OCI-LY1 (cell line): ENCODE results near the gene STAM.

Source experiments
- H2AFZ ChIP-seq: fragments of 200-600 bp; sonication (generic), shearing (Covaris generic); 2 replicates; pipeline ENCODE4 v1.6.0; 2014; ENCODE audit warnings: antibody characterized with exemption, mild to moderate bottlenecking, low read length
- H3F3A ChIP-seq: fragments of 200-600 bp; sonication (generic), shearing (Covaris generic); 2 replicates; pipeline ENCODE4 v1.6.0; 2014; ENCODE audit warnings: mild to moderate bottlenecking, antibody characterized with exemption, low read length, moderate library complexity; ENCODE audit not compliant: insufficient read depth
- H3K27ac ChIP-seq: fragments of 200-600 bp; sonication (generic); 2 replicates; pipeline ENCODE4 v1.5.1; 2014; ENCODE audit warnings: low read length, mixed run types, mild to moderate bottlenecking, low read depth; ENCODE audit not compliant: poor library complexity, severe bottlenecking
- H3K27me3 ChIP-seq: fragments of 200-600 bp; sonication (generic); 2 replicates; pipeline ENCODE4 v1.6.0; 2014; ENCODE audit warnings: antibody characterized with exemption, mild to moderate bottlenecking, low read length, moderate library complexity; ENCODE audit not compliant: insufficient read depth
- H3K36me3 ChIP-seq: fragments of 200-600 bp; sonication (generic); 2 replicates; pipeline ENCODE4 v1.6.1; 2014; ENCODE audit warnings: mild to moderate bottlenecking, antibody characterized with exemption, low read length, moderate library complexity, mixed read lengths; ENCODE audit not compliant: insufficient read depth
- H3K4me1 ChIP-seq: fragments of 200-600 bp; sonication (generic); 2 replicates; pipeline ENCODE4 v1.5.1; 2014; ENCODE audit warnings: mild to moderate bottlenecking, low read length, moderate library complexity; ENCODE audit not compliant: insufficient read depth, severe bottlenecking
- H3K4me2 ChIP-seq: fragments of 200-600 bp; sonication (generic), shearing (Covaris generic); 2 replicates; pipeline ENCODE4 v1.6.1; 2014; ENCODE audit warnings: low read length
- H3K4me3 ChIP-seq: fragments of 200-600 bp; sonication (generic); 2 replicates; pipeline ENCODE4 v1.5.1; 2014; ENCODE audit warnings: low read length, low read depth, mild to moderate bottlenecking, mixed read lengths; ENCODE audit not compliant: poor library complexity, severe bottlenecking
- H3K79me2 ChIP-seq: fragments of 200-600 bp; shearing (Covaris generic); 2 replicates; pipeline ENCODE4 v1.6.1; 2016; ENCODE audit warnings: mixed run types, low read length, mixed read lengths; ENCODE audit not compliant: insufficient read depth
- H3K9ac ChIP-seq: fragments of 200-600 bp; sonication (generic), shearing (Covaris generic); 2 replicates; pipeline ENCODE4 v1.6.1; 2014; ENCODE audit warnings: mild to moderate bottlenecking, low read length, mixed read lengths
- H3K9me2 ChIP-seq: fragments of 200-600 bp; sonication (generic), shearing (Covaris generic); 2 replicates; pipeline ENCODE4 v1.6.1; 2014; ENCODE audit warnings: low read depth, mild to moderate bottlenecking, low read length, mixed read lengths
- H3K9me3 ChIP-seq: fragments of 200-600 bp; shearing (Covaris generic); 2 replicates; pipeline ENCODE4 v1.6.1; 2014; ENCODE audit warnings: low read length, mixed read lengths
- H4K20me1 ChIP-seq: fragments of 200-600 bp; sonication (generic), shearing (Covaris generic); 2 replicates; pipeline ENCODE4 v1.6.0; 2016; ENCODE audit warnings: mild to moderate bottlenecking, low read length; ENCODE audit not compliant: insufficient read depth
- EZH2 ChIP-seq: fragments of 200-600 bp; sonication (generic), shearing (Covaris generic); IDR thresholded peaks from 2 replicates; pipeline ENCODE4 v1.8.0; 2017; ENCODE audit warnings: borderline replicate concordance, mixed run types, mild to moderate bottlenecking, antibody characterized with exemption, low read length, moderate library complexity, mixed read lengths
- TF ChIP-seq, protein P1 (sequence below): fragments of 200-600 bp; sonication (generic), shearing (Covaris generic); IDR thresholded peaks from 2 replicates; pipeline ENCODE4 v1.5.1; 2017; ENCODE audit warnings: mild to moderate bottlenecking, antibody characterized with exemption, low read length, moderate library complexity, mixed read lengths

STAM gene

GRCh38 chr10:17751781-17752445, 108.0 kb downstream of the STAM start, which contains the start of gene TMEM236:
Gene TMEM236 (plus strand): TSS chr10:17752201. CDS start chr10:17752296, 95 bp downstream.
- Histone ChIP-seq H4K20me1 (no peaks in the 10 kb centered on the region), H3K9ac (no peak within 1 kb of the TSS), H3K4me3 (no peak within 1 kb of the TSS), H2AFZ (no peak within 1 kb of the TSS), H3K4me1 (no peaks in the 10 kb centered on the region), H3K27me3 (no peaks in the 10 kb centered on the region), H3K27ac (no peak within 1 kb of the TSS), H3K36me3 (no peaks in the 10 kb centered on the region), H3K9me3 (no peaks in the 10 kb centered on the region), H3K79me2 (no peaks in the 10 kb centered on the region), H3K4me2 (no peak within 1 kb of the TSS), H3K9me2 (no peaks in the 10 kb centered on the region), H3F3A (no peaks in the 10 kb centered on the region)
- TF ChIP-seq EZH2: no peak
- TF ChIP-seq, protein P1, sequence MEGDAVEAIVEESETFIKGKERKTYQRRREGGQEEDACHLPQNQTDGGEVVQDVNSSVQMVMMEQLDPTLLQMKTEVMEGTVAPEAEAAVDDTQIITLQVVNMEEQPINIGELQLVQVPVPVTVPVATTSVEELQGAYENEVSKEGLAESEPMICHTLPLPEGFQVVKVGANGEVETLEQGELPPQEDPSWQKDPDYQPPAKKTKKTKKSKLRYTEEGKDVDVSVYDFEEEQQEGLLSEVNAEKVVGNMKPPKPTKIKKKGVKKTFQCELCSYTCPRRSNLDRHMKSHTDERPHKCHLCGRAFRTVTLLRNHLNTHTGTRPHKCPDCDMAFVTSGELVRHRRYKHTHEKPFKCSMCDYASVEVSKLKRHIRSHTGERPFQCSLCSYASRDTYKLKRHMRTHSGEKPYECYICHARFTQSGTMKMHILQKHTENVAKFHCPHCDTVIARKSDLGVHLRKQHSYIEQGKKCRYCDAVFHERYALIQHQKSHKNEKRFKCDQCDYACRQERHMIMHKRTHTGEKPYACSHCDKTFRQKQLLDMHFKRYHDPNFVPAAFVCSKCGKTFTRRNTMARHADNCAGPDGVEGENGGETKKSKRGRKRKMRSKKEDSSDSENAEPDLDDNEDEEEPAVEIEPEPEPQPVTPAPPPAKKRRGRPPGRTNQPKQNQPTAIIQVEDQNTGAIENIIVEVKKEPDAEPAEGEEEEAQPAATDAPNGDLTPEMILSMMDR: no peak

DNA sequence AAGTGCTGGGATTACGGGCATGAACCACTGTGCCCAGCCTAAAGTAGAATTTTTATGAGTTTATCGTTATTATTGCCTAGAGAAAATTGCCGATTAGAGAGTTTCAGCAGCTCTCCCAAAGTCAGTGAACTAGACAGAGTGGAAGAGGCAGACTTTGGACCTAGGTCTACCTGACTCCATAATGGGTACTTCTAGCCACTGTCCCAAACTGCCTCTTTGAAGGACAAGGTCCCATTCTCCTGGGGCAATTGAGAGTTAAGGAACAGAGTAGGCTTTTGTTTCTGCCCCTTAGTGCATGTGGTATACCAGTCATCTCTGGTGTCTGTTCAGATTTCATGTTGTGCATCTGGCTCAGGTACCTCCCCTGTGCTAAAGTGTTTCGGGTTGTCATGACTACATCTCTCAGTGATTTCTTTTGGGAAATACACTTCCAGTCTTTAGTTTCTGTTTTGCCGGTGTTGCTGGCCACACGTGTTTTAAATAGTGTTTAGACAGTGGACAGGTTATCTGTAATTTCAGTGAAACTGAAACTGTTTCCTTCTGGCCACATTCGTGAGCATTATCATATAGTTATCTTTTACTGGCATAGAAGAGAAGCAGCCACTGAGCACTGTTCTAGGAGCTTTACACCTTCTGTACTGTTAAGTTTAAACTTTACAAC, 112.7 kb downstream of the STAM start:
- Histone ChIP-seq H3K36me3 (no peaks in the 10 kb centered on the region), H3K9ac (no peak overlapping the region), H3K79me2 (no peaks in the 10 kb centered on the region), H3K27ac (no peak overlapping the region), H3K9me3 (no peaks in the 10 kb centered on the region), H3K27me3 (no peaks in the 10 kb centered on the region), H3K4me3 (no peak overlapping the region), H3K9me2 (no peaks in the 10 kb centered on the region), H4K20me1 (no peaks in the 10 kb centered on the region), H3F3A (no peaks in the 10 kb centered on the region), H2AFZ (no peak overlapping the region), H3K4me1 (no peaks in the 10 kb centered on the region), H3K4me2 (no peak overlapping the region; the same call in 1 of the 2 replicates)
- TF ChIP-seq, protein P1: no peak
- no peak for TF ChIP-seq EZH2

DNA sequence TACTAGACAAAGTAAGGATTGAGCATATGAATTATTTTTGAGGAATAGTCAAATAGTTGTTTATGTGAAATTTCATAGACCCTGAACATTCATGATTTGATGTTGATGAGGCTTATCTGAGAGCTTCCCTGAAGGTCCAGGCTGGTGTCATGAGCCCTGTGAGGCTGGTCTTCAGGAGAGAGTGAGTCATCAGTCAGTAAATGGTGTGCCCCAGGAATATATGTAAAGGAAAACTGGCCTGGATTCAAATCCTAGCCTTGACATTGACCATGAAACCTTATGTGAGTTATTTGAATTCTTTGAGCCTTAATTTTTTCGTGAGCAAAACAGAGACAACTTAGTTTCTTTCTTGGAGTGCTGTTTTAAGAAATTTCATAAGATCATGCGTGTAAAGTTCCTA, 114.2 kb downstream of the STAM start:
- Histone ChIP-seq H3K27ac (no peak overlapping the region), H3F3A (no peaks in the 10 kb centered on the region), H3K4me2 (no peak overlapping the region), H2AFZ (no peak overlapping the region), H3K4me1 (no peaks in the 10 kb centered on the region), H3K9ac (no peak overlapping the region), H3K9me2 (no peaks in the 10 kb centered on the region), H3K4me3 (no peak overlapping the region), H3K27me3 (no peaks in the 10 kb centered on the region), H4K20me1 (no peaks in the 10 kb centered on the region), H3K9me3 (no peaks in the 10 kb centered on the region), H3K79me2 (no peaks in the 10 kb centered on the region), H3K36me3 (no peaks in the 10 kb centered on the region)
- TF ChIP-seq, protein P1: no peak
- no peak for TF ChIP-seq EZH2
